ENCODE results near the gene PDIA2. TPM values are rescaled to one million over a fixed set of nuclear protein-coding genes. Genes with fewer than 3 reads are reported as not detected.

Gene PDIA2
- total RNA-seq, 2 experiments from 2014 or later: not detected

DNA sequence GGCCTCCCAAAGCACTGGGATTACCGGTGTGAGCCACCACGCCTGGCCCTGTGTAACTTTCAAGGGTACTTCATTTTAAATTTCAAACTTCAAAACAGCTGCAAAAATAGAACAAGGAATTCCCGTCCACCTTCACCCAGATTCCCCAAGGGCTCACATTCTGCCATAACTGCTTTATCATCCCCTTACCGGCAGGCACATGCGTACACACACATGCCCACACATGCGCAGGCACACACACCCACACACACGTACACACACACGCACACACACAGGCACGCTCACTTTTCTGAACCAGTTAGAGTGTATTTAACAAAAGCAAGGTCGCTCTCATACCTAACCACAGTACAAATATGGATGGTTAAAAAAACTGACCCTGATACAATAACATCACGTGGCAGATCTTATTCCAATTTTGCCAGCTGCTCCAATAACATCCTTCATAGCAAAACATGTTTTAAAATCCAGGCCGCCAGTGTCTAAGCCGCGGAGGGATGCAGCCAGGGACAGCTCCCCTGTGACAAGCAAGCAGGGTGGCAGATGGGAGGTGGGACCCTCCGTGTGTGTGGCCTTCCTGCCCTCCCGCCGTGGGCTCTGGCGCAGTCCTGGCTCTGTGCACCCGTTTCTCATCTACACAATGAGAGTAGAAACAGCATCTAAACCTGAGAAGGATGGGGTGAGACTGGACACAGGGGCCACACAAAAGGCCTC, 23.1 kb downstream of the PDIA2 start:
- DNase-seq (no peak), ATAC-seq (ENCODE audit: poor library complexity) (no peak)
- intact Hi-C loops (cut with DNase I, micrococcal nuclease): no loop called here
- CTCF ChIA-PET: interaction anchor here (1.3 kb wide), 1 partner anchor 56 kb away, joined by 4 read pairs; no protein-coding TSS in a partner anchor
- Histone ChIP-seq H3K9me3 (ENCODE audit: control insufficient read depth in 1 of 2, insufficient read depth in 1 of 2, low read length in 2 of 2) (no peaks in the 10 kb centered on the region), H3K27me3 (ENCODE audit: control insufficient read depth in 1 of 2, insufficient read depth in 2 of 2, low read length in 2 of 2) (no peaks in the 10 kb centered on the region), H3K4me1 (ENCODE audit: insufficient read depth, low read length) (peaks cover 11% of the 10 kb centered on the region), H3K27ac (ENCODE audit: low read depth in 1 of 2, low read length in 2 of 2) (no peak overlapping the region), H3K36me3 (ENCODE audit: insufficient read depth, low read length) (peaks cover 71% of the 10 kb centered on the region), H3K4me3 (ENCODE audit: low read length) (no peak overlapping the region)
- Mint-ChIP-seq H3K9me3 (no peaks in the 10 kb centered on the region), H3K27me3 (no peaks in the 10 kb centered on the region), H3K4me3 (no peak overlapping the region), H3K27ac (no peak overlapping the region), H3K36me3 (ENCODE audit: low read depth) (peaks cover 41% of the 10 kb centered on the region), H3K4me1 (ENCODE audit: low read depth) (peaks cover 7% of the 10 kb centered on the region)
- TF ChIP-seq CTCF (IDR thresholded peaks at IDR 0.05): no peak
- POLR2A ChIA-PET: no interaction called here

DNA sequence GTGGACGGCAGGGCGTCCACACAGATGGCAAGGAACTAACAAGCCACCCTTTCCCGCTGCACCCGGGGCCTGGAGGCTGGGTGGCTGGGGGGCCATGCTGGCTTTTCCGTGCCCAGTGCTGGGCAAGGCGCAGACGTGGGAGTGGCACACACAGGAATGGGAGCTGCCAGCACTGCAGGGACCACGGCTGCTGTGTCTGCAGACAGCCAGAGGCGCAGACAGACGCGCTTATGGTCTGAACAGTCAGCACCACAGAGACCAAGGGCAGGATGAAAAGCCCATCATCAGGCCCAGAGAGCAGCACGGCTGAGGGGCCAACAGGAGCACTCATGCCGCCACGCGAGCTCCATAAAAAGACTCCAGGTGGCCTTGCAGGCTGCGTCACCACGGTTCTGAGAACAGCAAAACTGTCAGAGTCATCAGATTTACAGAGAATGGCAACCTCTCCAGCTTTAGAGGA, 24.0 kb downstream of the PDIA2 start:
- intact Hi-C loops (cut with DNase I, micrococcal nuclease): no loop called here
- Mint-ChIP-seq H3K4me3 (no peak overlapping the region), H3K27me3 (no peaks in the 10 kb centered on the region), H3K27ac (no peak overlapping the region), H3K9me3 (no peaks in the 10 kb centered on the region), H3K36me3 (ENCODE audit: low read depth) (peaks cover 45% of the 10 kb centered on the region), H3K4me1 (ENCODE audit: low read depth) (peaks cover 7% of the 10 kb centered on the region)
- Histone ChIP-seq H3K4me1 (ENCODE audit: insufficient read depth, low read length) (peaks cover 11% of the 10 kb centered on the region), H3K9me3 (ENCODE audit: control insufficient read depth in 1 of 2, insufficient read depth in 1 of 2, low read length in 2 of 2) (no peaks in the 10 kb centered on the region), H3K27me3 (ENCODE audit: control insufficient read depth in 1 of 2, insufficient read depth in 2 of 2, low read length in 2 of 2) (no peaks in the 10 kb centered on the region), H3K4me3 (ENCODE audit: low read length) (no peak overlapping the region), H3K27ac (ENCODE audit: low read depth in 1 of 2, low read length in 2 of 2) (no peak overlapping the region), H3K36me3 (ENCODE audit: insufficient read depth, low read length) (peaks cover 71% of the 10 kb centered on the region)
- CTCF ChIA-PET: no interaction called here
- TF ChIP-seq CTCF (IDR thresholded peaks at IDR 0.05): no peak
- ATAC-seq (ENCODE audit: poor library complexity) (no peak), DNase-seq (no peak)
- POLR2A ChIA-PET: no interaction called here

GRCh38 chr16:307691-308312, 24.8 kb downstream of the PDIA2 start:
- peaks cover 11% of the 10 kb centered on the region for H3K4me1 ChIP-seq (ENCODE audit: insufficient read depth, low read length)
- intact Hi-C loops (cut with DNase I, micrococcal nuclease): no loop called here
- peaks cover 7% of the 10 kb centered on the region for H3K4me1 Mint-ChIP-seq (ENCODE audit: low read depth)
- no peak overlapping the region for H3K27ac ChIP-seq (ENCODE audit: low read depth in 1 of 2, low read length in 2 of 2)
- H3K27me3 ChIP-seq (ENCODE audit: control insufficient read depth in 1 of 2, insufficient read depth in 2 of 2, low read length in 2 of 2): no peaks in the 10 kb centered on the region
- H3K9me3 ChIP-seq (ENCODE audit: control insufficient read depth in 1 of 2, insufficient read depth in 1 of 2, low read length in 2 of 2): no peaks in the 10 kb centered on the region
- DNase-seq: no peak
- H3K4me3 Mint-ChIP-seq: no peak overlapping the region
- no peak overlapping the region for H3K27ac Mint-ChIP-seq
- no peak overlapping the region for H3K4me3 ChIP-seq (ENCODE audit: low read length)
- H3K27me3 Mint-ChIP-seq: no peaks in the 10 kb centered on the region
- ATAC-seq (ENCODE audit: poor library complexity): no peak
- H3K36me3 ChIP-seq (ENCODE audit: insufficient read depth, low read length): peaks cover 71% of the 10 kb centered on the region
- ChIA-PET POLR2A (interaction anchor here (1.1 kb wide), 1 partner anchor 45 kb away, joined by 3 read pairs; no protein-coding TSS in a partner anchor), CTCF (no interaction called here)
- no peak for TF ChIP-seq CTCF (IDR thresholded peaks at IDR 0.05)
- H3K9me3 Mint-ChIP-seq: no peaks in the 10 kb centered on the region
- peaks cover 54% of the 10 kb centered on the region for H3K36me3 Mint-ChIP-seq (ENCODE audit: low read depth)

All from CD4-positive, alpha-beta T cell (primary cell).